ENCODE results near the gene PFDN6. TPM values are rescaled to one million over a fixed set of nuclear protein-coding genes. Genes with fewer than 3 reads are reported as not detected.

The PFDN6 gene
- total and polyA plus RNA-seq, 10 of the 15 experiments (the other 5 are each of a cell fraction or from before 2014, with no cell fraction given), result 3.1 to 168 (median 82.6) TPM

GRCh38 chr6:33319939-33320314, 30.5 kb downstream of the PFDN6 start:
- POLR2A ChIA-PET, result no interaction called here

More at GRCh38 chr6:33319939-33320314, 30.5 kb downstream of the PFDN6 start:
- peaks cover 36% of the 10 kb centered on the region for H3K79me2 ChIP-seq (ENCODE audit: control insufficient read depth, insufficient read depth, low read length)
- intact Hi-C loops (cut with micrococcal nuclease; ENCODE audit: unreplicated experiment) (loop anchor here (5.0 kb wide), 1 partner anchor 97 kb away; the partner anchor contains the start of gene CUTA), in situ Hi-C loops (cut with MboI) (no loop called here)
- SMC1A ChIA-PET (ENCODE audit: uncharacterized antibody, unreplicated experiment), result no interaction called here
- no peaks in the 10 kb centered on the region for H3K27me3 ChIP-seq (replicated peaks in 1 of 2; ENCODE audit: control insufficient read depth in 2 of 2, insufficient read depth in 2 of 2, low read length in 1 of 2)
- no TSS peak for BruUV-seq (replicated peaks)
- RAD21 ChIA-PET (ENCODE audit: unreplicated experiment), result no interaction called here
- 74% methylated on average over 3 of the region's 3 CpGs for WGBS (ENCODE audit: insufficient coverage, insufficient replicate concordance, low lambda C conversion rate, missing lambda C conversion rate)
- H4K20me1 ChIP-seq (ENCODE audit: control insufficient read depth, insufficient read depth), result 0 out of 2 replicates have a peak, but pooled peaks cover 3% of the 10 kb centered on the region
- ATAC-seq, result no peak
- no peak overlapping the region for H3K27ac ChIP-seq (ENCODE audit: control insufficient read depth, insufficient read depth)
- peak overlapping the region; percentile 51 for H3K4me2 ChIP-seq (ENCODE audit: control insufficient read depth, insufficient read depth)
- CTCF ChIA-PET, result interaction anchor here (2.7 kb wide), 1 partner anchor 25 kb away, joined by 19 read pairs; no protein-coding TSS in a partner anchor
- H3K9ac ChIP-seq (ENCODE audit: control insufficient read depth, insufficient read depth, low read length), result no peak overlapping the region
- peaks cover 32% of the 10 kb centered on the region for H3K4me1 ChIP-seq (ENCODE audit: control insufficient read depth, insufficient read depth, low read length)
- H2AFZ ChIP-seq (ENCODE audit: control insufficient read depth, low read depth, low read length), result no peak overlapping the region
- H3K4me3 ChIP-seq, result no peak overlapping the region
- H3K36me3 ChIP-seq (ENCODE audit: control insufficient read depth in 2 of 2, insufficient read depth in 2 of 2, low read length in 1 of 2), result peaks cover 12 to 16% of the 10 kb centered on the region in 2 experiments; a peak in 3 of 4 replicates
- TF ChIP-seq SKIL (IDR thresholded peaks at IDR 0.05; ENCODE audit: low read depth, poor library complexity, severe bottlenecking) (no peak), HSF1 (IDR thresholded peaks at IDR 0.05; ENCODE audit: low read depth, low read length) (no peak)
- no peaks in the 10 kb centered on the region for H3K9me3 ChIP-seq (replicated peaks; ENCODE audit: control insufficient read depth, insufficient read depth, low read length)
- no peak for DNase-seq (ENCODE audit: low read depth, low spot score)
- no peak for FAIRE-seq
